CD14-positive monocyte (primary cell): ENCODE data around the gene NFS1. TPM values are rescaled to one million over a fixed set of nuclear protein-coding genes. Genes with fewer than 3 reads are reported as not detected.
"Not testable (repeated sequence)": the region's sequence is repeated elsewhere in the genome, so short reads cannot be mapped to it uniquely, and the experiment has no call there.

ENCODE experiments used
- DNase-seq, 3 donors: peaks; one replicate each; pipeline ENCODE4 v3.0.0-alpha.2; 2011 to 2022
- H2AFZ ChIP-seq: 2 replicates; pipeline ENCODE4 v1.6.0; 2012; ENCODE audit warnings: mild to moderate bottlenecking, low read depth, low read length, inconsistent platforms; ENCODE audit not compliant: insufficient read depth, poor library complexity, severe bottlenecking
- H3K27ac ChIP-seq, 2 donors: 1 replicate in 1 of 2; 2 replicates in 1 of 2; pipeline ENCODE4 v1.5.1; 2012 to 2013; ENCODE audit warnings: low read length in 2 of 2, control low read depth in 1 of 2, inconsistent platforms in 1 of 2, low read depth in 1 of 2, mild to moderate bottlenecking in 1 of 2
- H3K27me3 ChIP-seq, 2 donors: one replicate each; pipeline versions ENCODE4 v1.6.0 to v1.6.1; 2011 to 2013; ENCODE audit warnings: low read length in 2 of 2; ENCODE audit not compliant: control insufficient read depth in 2 of 2, insufficient read depth in 2 of 2
- H3K36me3 ChIP-seq, 2 donors: replicated peaks in 1 of 2; 1 replicate in 1 of 2; 2 replicates in 1 of 2; pipeline versions ENCODE4 v1.5.1 to v1.6.1; 2012 to 2013; ENCODE audit warnings: low read length in 2 of 2, control low read depth in 1 of 2, inconsistent platforms in 1 of 2, mild to moderate bottlenecking in 1 of 2; ENCODE audit not compliant: insufficient read depth in 2 of 2, control insufficient read depth in 1 of 2
- H3K4me1 ChIP-seq, 2 donors: 1 replicate in 1 of 2; 2 replicates in 1 of 2; pipeline versions ENCODE4 v1.5.1 to v1.6.1; 2012 to 2013; ENCODE audit warnings: low read length in 2 of 2, control low read depth in 1 of 2, inconsistent platforms in 1 of 2, mild to moderate bottlenecking in 1 of 2, moderate library complexity in 1 of 2; ENCODE audit not compliant: insufficient read depth in 2 of 2, control insufficient read depth in 1 of 2
- H3K4me2 ChIP-seq: replicated peaks from 2 replicates; pipeline ENCODE3; 2012; ENCODE audit warnings: low read length, moderate library complexity, mild to moderate bottlenecking; ENCODE audit not compliant: poor library complexity, severe bottlenecking; ENCODE audit errors: extremely low read depth
- H3K4me3 ChIP-seq, 3 experiments: fragments of 200-600 bp in 1 of 3; sonication (generic) in 1 of 3; replicated peaks in 1 of 3; 1 replicate in 2 of 3; 2 replicates in 1 of 3; pipeline ENCODE4 v1.5.1; 2011 to 2013; ENCODE audit warnings: low read length in 3 of 3, mild to moderate bottlenecking in 3 of 3, control low read depth in 2 of 3, low read depth in 2 of 3, inconsistent platforms in 1 of 3, moderate library complexity in 1 of 3
- H3K79me2 ChIP-seq: 2 replicates; pipeline ENCODE4 v1.6.0; 2012; ENCODE audit warnings: mild to moderate bottlenecking, control low read depth, inconsistent platforms, low read length, moderate library complexity; ENCODE audit not compliant: insufficient read depth
- H3K9ac ChIP-seq: 2 replicates; pipeline ENCODE4 v1.6.0; 2017; ENCODE audit warnings: low read length, mild to moderate bottlenecking; ENCODE audit not compliant: insufficient read depth, poor library complexity, severe bottlenecking
- H3K9me3 ChIP-seq, 2 donors: replicated peaks in 1 of 2; 1 replicate in 1 of 2; 2 replicates in 1 of 2; pipeline versions ENCODE4 v1.5.1 to v1.6.1; 2012 to 2013; ENCODE audit warnings: low read length in 2 of 2, control low read depth in 1 of 2; ENCODE audit not compliant: control insufficient read depth in 1 of 2, insufficient read depth in 1 of 2
- H4K20me1 ChIP-seq: 2 replicates; pipeline ENCODE4 v1.6.0; 2012; ENCODE audit warnings: mild to moderate bottlenecking, low read length, control low read depth, moderate library complexity; ENCODE audit not compliant: insufficient read depth
- H3K27ac Mint-ChIP-seq, 7 donors: one replicate each; pipeline ENCODE4 v1.8.0; 2020; ENCODE audit warnings: mild to moderate bottlenecking in 7 of 7, mixed read lengths in 7 of 7, moderate library complexity in 6 of 7, inconsistent platforms in 2 of 7
- H3K27me3 Mint-ChIP-seq, 3 donors: one replicate each; pipeline ENCODE4 v1.8.0; 2021 to 2022; ENCODE audit warnings: low read depth in 3 of 3, mild to moderate bottlenecking in 3 of 3, mixed read lengths in 3 of 3, moderate library complexity in 3 of 3, inconsistent platforms in 1 of 3
- H3K36me3 Mint-ChIP-seq, 2 donors: one replicate each; pipeline ENCODE4 v1.8.0; 2020; ENCODE audit warnings: mixed read lengths in 2 of 2, inconsistent platforms in 1 of 2, mild to moderate bottlenecking in 1 of 2
- H3K4me1 Mint-ChIP-seq: one replicate; pipeline ENCODE4 v1.8.0; 2020; ENCODE audit warnings: mild to moderate bottlenecking, mixed read lengths
- H3K4me3 Mint-ChIP-seq, 2 donors: one replicate each; pipeline ENCODE4 v1.8.0; 2020; ENCODE audit warnings: mild to moderate bottlenecking in 2 of 2, mixed read lengths in 2 of 2, moderate library complexity in 1 of 2
- H3K9me3 Mint-ChIP-seq, 7 donors: one replicate each; pipeline ENCODE4 v1.8.0; 2020 to 2022; ENCODE audit warnings: mixed read lengths in 7 of 7, mild to moderate bottlenecking in 6 of 7, moderate library complexity in 6 of 7, inconsistent platforms in 2 of 7
- CTCF ChIP-seq: fragments of 200-600 bp; IDR thresholded peaks from one replicate; pipeline ENCODE4 v1.8.0; 2022; ENCODE audit warnings: antibody characterized with exemption, mild to moderate bottlenecking
- WGBS: methylation state at CpG from one replicate; pipeline ENCODE4 v1.1.5; 2013; ENCODE audit warnings: missing lambda C conversion rate; ENCODE audit not compliant: insufficient coverage; 5-methylcytosine and 5-hydroxymethylcytosine counted together
- intact Hi-C, 2 donors: fragments of 100-400 bp; cut with micrococcal nuclease; formaldehyde crosslinking; loops; one replicate each; pipeline versions ENCODE4 v1.15.0 to v1.15.1; 2023
- polyA plus RNA-seq, 3 donors: library from polyadenylated mRNA; depleted of rRNA in 1 of 3; unstranded in 2 of 3; stranded (reverse) in 1 of 3; fragments of 300-500 nt in 2 of 3; fragments of >200 nt in 1 of 3; fragmentation: Illumina TruSeq in 2 of 3; gene quantifications; 1 replicate in 2 of 3; 2 replicates in 1 of 3; pipeline ENCODE4 v1.2.3, GENCODE V29; 2012 to 2021

NFS1 gene
- polyA plus RNA-seq, 3 donors, result 18.1 to 21.4 (median 19.2) TPM

- Histone ChIP-seq H4K20me1 (peaks cover 100% of the 10 kb centered on the region), H3K4me1 (no peaks in the 10 kb centered on the region), H3K27ac (no peak overlapping the region), H3K9me3 (no peaks in the 10 kb centered on the region), H3K4me3 (no peak overlapping the region), H3K9ac (no peak overlapping the region), H2AFZ (no peak overlapping the region), H3K36me3 (peaks cover 94 to 100% of the 10 kb centered on the region in 2 donors), H3K79me2 (peaks cover 98% of the 10 kb centered on the region), H3K27me3 (no peaks in the 10 kb centered on the region), H3K4me2 (no peak overlapping the region)
- Mint-ChIP-seq H3K4me3 (no peak overlapping the region), H3K4me1 (no peaks in the 10 kb centered on the region), H3K27ac (peak overlapping the region in 2 of 7 donors; percentile 12 to 23), H3K27me3 (peaks cover 0 to 2% (median 0%) of the 10 kb centered on the region in 3 donors), H3K9me3 (no peaks in the 10 kb centered on the region), H3K36me3 (peaks cover 82 to 99% of the 10 kb centered on the region in 2 donors)
- no peak for DNase-seq
- 98% methylated on average over 6 of the region's 12 CpGs for WGBS
- TF ChIP-seq CTCF, result no peak
- intact Hi-C loops, result loop anchor here in 1 of 2 donors (10.0 kb wide), 1 partner anchor 1196 kb away; no protein-coding TSS in a partner anchor
These were observed 20.0 kb upstream of the NFS1 start for GRCh38 chr20:35718972-35719635.

GRCh38 chr20:35718321-35718720 lies 19.2 kb upstream of the NFS1 start:
- not testable (repeated sequence) for H3K27me3 ChIP-seq, H3K4me1 ChIP-seq, H3K9me3 ChIP-seq, H3K27ac Mint-ChIP-seq, H3K4me2 ChIP-seq, H3K9ac ChIP-seq, H3K4me3 Mint-ChIP-seq, H3K9me3 Mint-ChIP-seq, H3K27me3 Mint-ChIP-seq, H3K4me3 ChIP-seq, H2AFZ ChIP-seq, DNase-seq, H3K4me1 Mint-ChIP-seq, H3K27ac ChIP-seq
- Histone ChIP-seq H4K20me1 (peaks cover 100% of the 10 kb centered on the region), H3K79me2 (peaks cover 98% of the 10 kb centered on the region), H3K36me3 (peaks cover 94 to 100% of the 10 kb centered on the region in 2 donors)
- WGBS, result 100% methylated on average over 3 of the region's 8 CpGs
- intact Hi-C loops, result loop anchor here in 1 of 2 donors (10.0 kb wide), 1 partner anchor 1196 kb away; no protein-coding TSS in a partner anchor
- peaks cover 80 to 99% of the 10 kb centered on the region in 2 donors for H3K36me3 Mint-ChIP-seq
